DOHH2 (cell line): ENCODE data around the gene STON2.

Source experiments
- H3F3A ChIP-seq: fragments of 200-600 bp; sonication (generic), shearing (Covaris generic); 2 replicates; pipeline ENCODE4 v1.6.0; 2016; ENCODE audit warnings: antibody characterized with exemption, mild to moderate bottlenecking; ENCODE audit not compliant: control insufficient read depth, insufficient read depth
- H3K27ac ChIP-seq: fragments of 200-600 bp; sonication (generic); 2 replicates; pipeline ENCODE4 v1.5.1; 2014; ENCODE audit warnings: low read depth, mild to moderate bottlenecking, low read length, moderate library complexity
- H3K27me3 ChIP-seq: fragments of 200-600 bp; sonication (generic); 2 replicates; pipeline ENCODE4 v1.6.1; 2014; ENCODE audit warnings: mild to moderate bottlenecking, low read length, mixed read lengths; ENCODE audit not compliant: control insufficient read depth
- H3K36me3 ChIP-seq: fragments of 200-600 bp; sonication (generic); 2 replicates; pipeline ENCODE4 v1.6.1; 2014; ENCODE audit warnings: mild to moderate bottlenecking, low read length, moderate library complexity, mixed read lengths; ENCODE audit not compliant: control insufficient read depth
- H3K4me1 ChIP-seq: fragments of 200-600 bp; sonication (generic); 2 replicates; pipeline ENCODE4 v1.6.1; 2014; ENCODE audit warnings: mild to moderate bottlenecking, low read length, mixed read lengths; ENCODE audit not compliant: control insufficient read depth
- H3K4me2 ChIP-seq: fragments of 200-600 bp; sonication (generic); 2 replicates; pipeline ENCODE4 v1.6.0; 2014; ENCODE audit warnings: mild to moderate bottlenecking, low read length, moderate library complexity
- H3K4me3 ChIP-seq: fragments of 200-600 bp; sonication (generic); 2 replicates; pipeline ENCODE4 v1.5.1; 2014; ENCODE audit warnings: mild to moderate bottlenecking, low read length, mixed read lengths
- H3K79me2 ChIP-seq: fragments of 200-600 bp; sonication (generic); 2 replicates; pipeline ENCODE4 v1.6.1; 2014; ENCODE audit warnings: mild to moderate bottlenecking, low read length, mixed read lengths; ENCODE audit not compliant: control insufficient read depth
- H3K9me2 ChIP-seq: fragments of 200-600 bp; sonication (generic); replicated peaks from 2 replicates; pipeline ENCODE4 v1.6.1; 2014; ENCODE audit warnings: mild to moderate bottlenecking, low read length, mixed read lengths; ENCODE audit not compliant: control insufficient read depth
- H3K9me3 ChIP-seq: fragments of 200-600 bp; sonication (generic); 2 replicates; pipeline ENCODE4 v1.6.1; 2014; ENCODE audit warnings: antibody characterized with exemption, low read length, mixed read lengths; ENCODE audit not compliant: control insufficient read depth, insufficient read depth
- H4K20me1 ChIP-seq: fragments of 200-600 bp; sonication (generic); 2 replicates; pipeline ENCODE4 v1.6.0; 2014; ENCODE audit warnings: low read depth, mild to moderate bottlenecking, antibody characterized with exemption, low read length, moderate library complexity; ENCODE audit not compliant: control insufficient read depth, insufficient read depth
- CTCF ChIP-seq: fragments of 200-600 bp; sonication (generic); IDR thresholded peaks from one replicate; pipeline ENCODE4 v1.5.1; 2014; ENCODE audit warnings: antibody characterized with exemption, mild to moderate bottlenecking, low read depth, low read length; ENCODE audit not compliant: poor library complexity, severe bottlenecking
- EZH2phosphoT487 ChIP-seq: fragments of 200-600 bp; sonication (generic); IDR thresholded peaks from 2 replicates; pipeline ENCODE4 v1.6.1; 2017; ENCODE audit warnings: borderline replicate concordance, mild to moderate bottlenecking, antibody characterized with exemption, low read length, moderate library complexity, mixed read lengths

The STON2 gene

GRCh38 chr14:81319314-81319713, 80.8 kb downstream of the STON2 start:
- Histone ChIP-seq H3K79me2 (no peaks in the 10 kb centered on the region), H3K4me3 (no peak overlapping the region), H3K4me1 (no peaks in the 10 kb centered on the region), H3K9me3 (no peaks in the 10 kb centered on the region), H3K27me3 (no peaks in the 10 kb centered on the region), H3K9me2 (no peaks in the 10 kb centered on the region), H3K27ac (no peak overlapping the region), H3K36me3 (no peaks in the 10 kb centered on the region), H4K20me1 (no peaks in the 10 kb centered on the region), H3K4me2 (no peak overlapping the region), H3F3A (no peaks in the 10 kb centered on the region)
- TF ChIP-seq EZH2phosphoT487 (no peak), CTCF (no peak)

GRCh38 chr14:81315341-81315740, 84.8 kb downstream of the STON2 start:
- Histone ChIP-seq H4K20me1 (no peaks in the 10 kb centered on the region), H3K9me2 (no peaks in the 10 kb centered on the region), H3K27ac (no peak overlapping the region), H3F3A (no peaks in the 10 kb centered on the region), H3K36me3 (no peaks in the 10 kb centered on the region), H3K9me3 (no peaks in the 10 kb centered on the region), H3K4me2 (no peak overlapping the region), H3K4me3 (no peak overlapping the region), H3K79me2 (no peaks in the 10 kb centered on the region), H3K4me1 (peaks cover 7% of the 10 kb centered on the region), H3K27me3 (0 out of 2 replicates have a peak, but pooled peaks cover 3% of the 10 kb centered on the region)
- TF ChIP-seq EZH2phosphoT487 (no peak), CTCF (no peak)

DNA sequence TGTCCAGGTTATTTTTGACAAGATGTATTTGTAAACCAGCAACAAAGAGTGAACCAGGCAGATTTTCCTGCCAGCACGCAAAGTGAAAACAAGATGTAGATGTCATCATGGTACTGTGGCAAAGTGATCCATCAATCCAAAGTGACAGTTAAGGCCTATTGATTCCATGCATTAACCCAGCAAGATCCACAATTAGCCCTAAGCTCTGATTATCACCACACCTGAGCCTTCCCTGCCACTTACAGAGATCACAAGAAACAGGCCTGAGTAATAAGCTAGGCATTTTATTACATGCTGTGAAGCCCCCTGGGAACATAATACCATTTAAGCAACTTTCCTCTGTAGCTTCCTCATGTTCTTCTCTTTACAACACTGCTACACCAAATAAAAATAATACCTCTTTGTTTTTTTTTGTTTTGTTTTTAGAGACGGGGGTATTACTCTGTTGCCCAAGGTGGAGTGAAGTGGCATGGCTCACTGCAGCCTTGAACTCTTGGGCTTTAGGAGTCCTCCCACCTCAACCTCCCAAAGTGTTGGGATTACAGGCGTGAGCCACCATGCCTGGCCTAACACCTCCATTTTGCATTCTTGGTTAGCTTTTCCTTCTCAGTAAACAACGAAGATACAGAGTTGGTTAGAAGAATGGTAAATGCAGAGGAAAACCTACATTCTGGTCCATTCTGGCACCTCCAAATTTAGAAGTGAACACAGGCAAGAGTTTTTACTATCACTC, 85.5 kb downstream of the STON2 start:
- Histone ChIP-seq H3K4me3 (no peak overlapping the region), H4K20me1 (no peaks in the 10 kb centered on the region), H3K4me2 (no peak overlapping the region), H3K9me2 (no peaks in the 10 kb centered on the region), H3K36me3 (no peaks in the 10 kb centered on the region), H3K27me3 (0 out of 2 replicates have a peak, but pooled peaks cover 3% of the 10 kb centered on the region), H3K27ac (no peak overlapping the region), H3K9me3 (no peaks in the 10 kb centered on the region), H3K4me1 (peaks cover 7% of the 10 kb centered on the region), H3F3A (no peaks in the 10 kb centered on the region), H3K79me2 (no peaks in the 10 kb centered on the region)
- TF ChIP-seq EZH2phosphoT487 (no peak), CTCF (no peak)
